ENCODE data around the gene RAB3C.

DNA sequence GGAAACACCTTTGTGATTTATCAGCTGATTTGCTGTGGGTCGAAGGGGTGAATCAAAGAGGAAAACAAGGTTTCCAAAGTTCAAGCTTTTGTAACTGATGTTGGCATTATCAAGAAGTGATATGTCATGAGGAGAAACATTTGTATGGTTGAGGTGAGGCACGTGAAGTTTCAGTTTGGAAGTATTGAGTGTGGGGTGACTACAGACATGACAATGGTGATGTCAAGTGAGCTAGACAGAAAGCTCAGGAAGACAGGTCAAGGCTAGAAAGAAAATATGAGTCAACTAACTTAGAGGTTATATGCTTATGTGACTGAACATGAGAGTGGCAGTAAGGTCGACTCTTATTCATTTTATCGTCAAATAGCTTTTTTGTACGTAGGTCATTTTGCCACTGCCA lies 99.1 kb downstream of the RAB3C start:
- TF ChIP-seq, protein P1, sequence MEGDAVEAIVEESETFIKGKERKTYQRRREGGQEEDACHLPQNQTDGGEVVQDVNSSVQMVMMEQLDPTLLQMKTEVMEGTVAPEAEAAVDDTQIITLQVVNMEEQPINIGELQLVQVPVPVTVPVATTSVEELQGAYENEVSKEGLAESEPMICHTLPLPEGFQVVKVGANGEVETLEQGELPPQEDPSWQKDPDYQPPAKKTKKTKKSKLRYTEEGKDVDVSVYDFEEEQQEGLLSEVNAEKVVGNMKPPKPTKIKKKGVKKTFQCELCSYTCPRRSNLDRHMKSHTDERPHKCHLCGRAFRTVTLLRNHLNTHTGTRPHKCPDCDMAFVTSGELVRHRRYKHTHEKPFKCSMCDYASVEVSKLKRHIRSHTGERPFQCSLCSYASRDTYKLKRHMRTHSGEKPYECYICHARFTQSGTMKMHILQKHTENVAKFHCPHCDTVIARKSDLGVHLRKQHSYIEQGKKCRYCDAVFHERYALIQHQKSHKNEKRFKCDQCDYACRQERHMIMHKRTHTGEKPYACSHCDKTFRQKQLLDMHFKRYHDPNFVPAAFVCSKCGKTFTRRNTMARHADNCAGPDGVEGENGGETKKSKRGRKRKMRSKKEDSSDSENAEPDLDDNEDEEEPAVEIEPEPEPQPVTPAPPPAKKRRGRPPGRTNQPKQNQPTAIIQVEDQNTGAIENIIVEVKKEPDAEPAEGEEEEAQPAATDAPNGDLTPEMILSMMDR (IDR thresholded peaks at IDR 0.05 in 8 of 11, conservative IDR thresholded peaks at IDR 0.05 in 3 of 11) = no peak
- no peak for TF ChIP-seq POLR2AphosphoS5 (IDR thresholded peaks at IDR 0.05)

Data from spleen (tissue), 7 donors.